Stimulated activated CD4-positive, alpha-beta T cell treated with anti-CD3 and anti-CD28 coated beads, Interleukin-4, amount 100 ng/mL, for 24 hours (primary cell): ENCODE data around the gene EVA1B.

ENCODE experiments used
- DNase-seq: peaks from one replicate; pipeline ENCODE4 v3.0.0-alpha.2; 2020

Gene EVA1B, protein sequence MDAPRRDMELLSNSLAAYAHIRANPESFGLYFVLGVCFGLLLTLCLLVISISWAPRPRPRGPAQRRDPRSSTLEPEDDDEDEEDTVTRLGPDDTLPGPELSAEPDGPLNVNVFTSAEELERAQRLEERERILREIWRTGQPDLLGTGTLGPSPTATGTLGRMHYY

DNA sequence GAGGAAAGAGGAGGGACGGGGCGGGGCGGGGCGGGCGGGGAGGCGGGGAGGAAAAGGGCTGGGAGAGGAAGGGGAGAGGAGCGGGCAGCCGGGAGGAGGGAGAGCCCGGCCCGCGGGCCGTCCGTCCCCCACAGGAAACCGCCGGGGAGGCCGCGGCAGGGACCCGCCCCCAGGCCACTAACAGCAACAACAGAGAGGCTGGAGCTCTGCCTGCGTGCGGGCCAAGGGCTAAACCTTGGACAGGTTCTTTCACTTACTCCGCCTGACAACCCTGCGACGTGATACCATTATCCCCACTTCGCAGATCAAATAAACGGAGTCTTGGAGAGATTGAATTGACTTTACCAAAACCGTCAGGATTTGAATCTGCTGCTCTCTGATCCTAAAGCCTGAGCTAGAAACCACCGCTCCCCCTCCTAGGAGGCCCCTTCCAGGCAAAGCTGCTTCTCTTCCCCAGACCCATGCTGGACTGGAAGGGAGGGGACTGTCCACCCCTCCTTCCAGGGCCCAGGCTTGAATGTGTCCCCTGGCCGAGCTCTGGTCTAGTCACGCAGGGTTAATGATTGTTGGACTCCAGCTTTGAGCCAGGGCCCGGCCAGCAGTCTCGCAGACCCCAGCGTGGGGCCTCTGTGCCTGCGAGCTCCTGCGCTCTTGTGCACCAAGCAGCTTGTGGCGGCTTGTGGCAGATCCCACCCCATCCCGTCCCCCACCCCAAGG lies at the start of gene EVA1B:
Gene EVA1B, minus strand, starts transcription at position 10 of the 717 bp plus-strand sequence. CDS start 608 bp downstream, outside the sequence.
- DNase-seq = peak; percentile 33

DNA sequence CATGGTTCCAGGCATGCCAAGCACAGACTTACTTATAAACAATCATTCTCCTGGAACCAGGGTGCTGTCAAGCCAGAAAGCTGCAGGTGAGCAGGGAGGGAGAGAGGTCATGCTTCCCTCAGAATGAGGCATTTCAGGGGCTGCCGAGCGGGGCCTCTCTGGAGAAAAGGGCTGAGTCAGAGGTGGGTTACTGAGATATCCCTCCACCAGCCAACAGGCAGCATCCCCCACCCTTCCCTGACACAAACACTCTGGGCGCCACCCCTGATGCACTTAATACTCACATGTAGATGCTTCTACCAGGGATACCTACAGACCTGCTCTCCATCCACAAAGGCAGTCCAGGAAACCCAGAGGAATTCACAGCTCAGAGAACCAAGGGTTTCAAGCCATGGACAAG lies 49.2 kb upstream of the EVA1B start:
- no peak for DNase-seq

DNA sequence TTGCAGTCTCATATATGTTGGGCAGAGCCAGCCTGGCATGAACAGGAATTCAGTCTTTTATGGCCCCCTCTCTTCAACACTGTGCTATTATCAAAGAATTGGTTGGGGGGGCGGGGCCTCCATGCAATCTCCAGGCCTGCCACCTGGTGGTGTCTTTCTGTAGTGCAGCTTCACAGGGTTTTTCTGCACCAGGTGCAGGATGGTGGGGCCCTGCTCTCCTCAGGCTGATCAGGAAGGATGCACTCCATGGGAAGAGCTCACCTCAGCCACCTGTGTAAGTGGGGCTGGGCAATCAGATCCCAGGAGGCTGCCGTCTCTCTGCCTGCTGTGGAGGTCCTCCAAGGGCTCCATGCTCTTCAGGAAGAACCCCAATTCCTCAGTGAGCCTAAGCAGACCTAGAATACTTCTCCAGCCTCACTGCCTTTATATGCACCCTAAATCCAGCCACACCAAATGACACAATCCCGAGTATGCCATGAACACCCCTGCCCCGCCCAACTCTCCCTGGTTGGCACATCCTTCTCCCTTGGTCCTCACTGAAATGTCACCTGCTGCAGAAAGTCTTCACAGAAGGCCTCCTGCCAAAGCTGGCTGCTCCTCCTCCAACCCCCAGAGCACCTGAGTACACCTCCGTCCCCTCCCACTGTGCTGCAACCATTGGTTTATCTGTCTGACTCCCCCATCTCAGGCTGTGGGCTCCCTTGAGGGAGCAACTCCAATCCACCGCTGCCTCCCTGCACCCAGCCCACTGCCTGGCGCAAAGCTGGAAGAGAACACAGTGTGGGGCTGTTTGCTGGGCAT lies 45.8 kb upstream of the EVA1B start:
- DNase-seq = peak; percentile 86

DNA sequence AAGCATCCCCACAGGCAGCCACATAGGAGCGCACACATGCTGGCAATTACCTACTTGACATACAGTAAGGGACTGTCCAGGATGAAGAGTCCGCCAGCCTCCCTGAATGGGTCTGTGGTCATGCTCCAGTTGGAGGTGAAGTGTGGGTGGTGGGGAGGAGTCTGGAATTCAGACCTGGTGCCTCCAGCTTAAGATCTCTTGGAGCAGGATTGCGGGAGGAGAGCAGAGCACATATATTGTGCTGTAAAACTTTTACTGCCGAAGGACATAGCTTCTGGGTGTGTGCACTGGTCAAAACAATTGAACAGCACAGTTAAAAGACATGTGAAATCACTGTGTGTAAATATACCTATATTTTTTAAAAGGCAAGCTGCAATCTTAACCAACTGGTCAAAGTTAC lies 44.4 kb upstream of the EVA1B start:
- no peak for DNase-seq

DNA sequence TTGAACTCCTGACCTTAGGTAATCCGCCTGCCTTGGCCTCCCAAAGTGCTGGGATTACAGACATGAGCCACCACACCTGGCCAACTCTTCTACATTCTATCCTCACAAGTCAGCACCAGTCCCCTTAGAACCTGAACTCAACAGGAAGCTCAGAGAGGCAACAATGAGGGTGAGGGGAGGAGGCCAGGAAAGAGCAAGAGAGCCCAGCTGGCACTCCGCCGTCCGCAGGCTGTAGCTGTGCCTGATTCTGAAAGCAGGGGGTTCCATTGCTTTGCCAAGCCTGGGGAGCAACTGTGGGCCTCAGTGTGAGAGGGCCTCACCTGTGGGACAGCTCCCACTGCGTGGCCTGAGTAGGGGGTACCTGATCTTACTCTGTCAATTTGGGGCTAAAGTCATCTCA lies 43.6 kb upstream of the EVA1B start:
- no peak for DNase-seq

DNA sequence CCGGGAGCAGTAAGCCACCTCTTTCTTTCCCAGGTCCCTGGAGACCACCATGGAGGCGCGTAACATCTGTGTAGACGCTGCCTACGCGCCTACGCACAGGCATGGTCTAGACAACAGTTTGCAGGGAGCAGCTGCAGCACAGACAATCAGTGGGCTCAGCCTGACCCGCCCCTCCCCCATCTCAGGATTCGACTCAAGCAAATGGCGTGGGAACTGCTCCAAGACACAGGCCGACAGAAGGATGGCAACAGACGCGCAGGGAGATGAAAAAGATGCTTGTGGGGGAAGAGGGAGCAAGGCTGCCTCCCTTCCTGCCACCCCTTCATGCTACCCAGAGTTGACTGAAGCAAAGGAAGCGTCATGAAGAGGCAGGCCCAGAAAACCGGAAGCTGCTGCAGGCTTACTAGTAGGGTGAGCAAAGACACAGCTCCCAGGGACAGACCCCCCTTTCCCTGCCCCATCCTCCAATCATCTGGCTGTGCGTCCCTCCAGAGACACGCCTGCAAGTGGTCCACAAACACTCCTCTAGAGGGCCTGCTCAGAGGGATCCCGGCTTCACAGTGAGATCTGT lies 42.7 kb upstream of the EVA1B start:
- DNase-seq = peak; percentile 44

DNA sequence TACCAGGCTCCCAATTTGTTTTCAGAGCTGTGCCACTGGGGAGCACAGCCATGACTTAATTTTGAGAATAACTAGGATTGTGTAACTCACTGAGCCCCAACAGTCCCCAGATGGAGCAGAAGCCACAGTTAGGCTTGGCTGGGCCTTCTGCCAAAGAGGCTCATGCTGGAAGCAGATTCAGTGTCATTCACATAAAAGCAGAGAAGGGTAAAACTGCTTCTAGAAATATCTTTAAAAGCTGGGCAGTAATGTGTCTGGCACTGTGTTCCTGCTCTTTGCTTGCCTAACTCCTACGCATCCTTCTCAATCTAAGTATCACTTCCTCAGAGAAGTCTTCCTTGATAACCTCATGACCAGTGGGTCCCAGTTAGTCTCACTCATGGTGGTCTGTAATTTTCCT lies 41.9 kb upstream of the EVA1B start:
- DNase-seq = no peak

DNA sequence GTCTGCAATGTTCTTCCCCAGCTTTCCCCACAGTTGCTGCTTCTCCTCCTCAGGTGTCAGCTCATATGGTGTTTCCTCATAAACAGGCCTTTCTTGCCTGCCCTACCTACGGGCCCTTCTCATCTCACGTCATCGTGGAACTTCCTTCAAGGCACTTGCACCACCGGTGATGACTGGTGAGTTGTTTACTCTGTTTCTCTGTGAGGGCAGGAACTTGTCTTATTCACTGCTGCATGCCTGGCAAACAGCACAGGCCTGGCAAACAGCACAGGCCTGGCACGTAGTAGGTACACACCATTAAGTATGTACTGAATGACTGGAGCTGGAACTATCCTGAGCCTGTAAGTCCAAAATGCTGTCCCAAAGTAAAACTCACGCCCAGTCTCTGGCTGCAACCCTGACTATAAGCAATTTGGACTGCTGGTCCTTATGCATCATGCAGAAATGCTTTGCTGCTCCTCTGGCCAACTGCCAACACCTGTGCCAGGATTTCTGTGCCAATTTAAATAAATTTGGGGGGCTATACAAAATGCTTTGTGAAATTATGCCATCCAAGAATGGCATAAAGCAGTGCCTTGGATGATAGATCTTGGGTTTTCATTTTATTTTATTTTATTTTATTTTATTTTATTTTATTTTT lies 36.6 kb upstream of the EVA1B start:
- DNase-seq = peak; percentile 25

DNA sequence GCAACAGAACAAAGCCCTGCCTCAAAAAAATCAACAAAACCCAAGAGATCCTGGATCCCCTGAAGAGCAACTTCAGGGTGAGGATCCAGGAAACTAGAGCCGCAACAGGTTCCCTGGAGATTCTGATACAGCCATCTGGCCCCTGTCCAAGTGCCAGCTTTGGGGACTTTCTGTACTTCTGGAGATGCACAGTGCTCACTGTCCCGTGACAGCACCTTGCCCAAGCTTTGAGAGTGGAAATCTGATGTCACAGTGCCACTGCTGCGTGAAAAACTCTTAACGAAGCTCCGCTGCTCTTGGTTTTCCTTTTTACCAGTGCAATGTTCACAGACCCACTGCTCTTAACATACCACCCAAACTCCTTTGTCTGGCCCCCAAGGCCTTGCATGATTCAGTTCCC lies 35.9 kb upstream of the EVA1B start:
- DNase-seq = no peak

DNA sequence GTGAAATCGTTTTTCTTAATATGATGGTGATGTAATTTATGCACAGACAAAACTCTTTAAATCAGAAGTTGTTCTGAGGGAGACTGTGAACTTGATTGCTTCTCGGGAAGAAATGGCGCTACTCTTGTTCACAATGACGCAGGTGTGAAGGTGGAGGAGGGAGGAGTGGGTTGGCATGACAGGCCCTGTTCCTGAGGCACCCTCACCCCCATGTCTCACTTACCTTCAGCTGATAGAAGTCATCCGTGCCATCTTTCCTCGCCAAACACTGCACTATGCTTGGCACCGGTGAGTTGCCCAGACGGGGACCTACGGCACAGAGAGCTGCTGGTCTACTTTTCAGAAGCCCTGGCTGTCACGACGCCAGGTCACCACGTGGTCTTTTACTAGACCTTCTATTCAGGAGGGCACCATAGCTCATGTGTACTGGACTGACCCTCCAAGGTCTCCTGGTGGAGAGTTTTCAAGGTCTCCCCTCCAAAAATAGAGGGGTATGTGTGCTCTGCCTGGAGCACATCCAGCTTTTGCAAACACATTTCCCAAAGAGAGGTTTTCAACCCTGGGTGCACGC lies 35.2 kb upstream of the EVA1B start:
- no peak for DNase-seq

DNA sequence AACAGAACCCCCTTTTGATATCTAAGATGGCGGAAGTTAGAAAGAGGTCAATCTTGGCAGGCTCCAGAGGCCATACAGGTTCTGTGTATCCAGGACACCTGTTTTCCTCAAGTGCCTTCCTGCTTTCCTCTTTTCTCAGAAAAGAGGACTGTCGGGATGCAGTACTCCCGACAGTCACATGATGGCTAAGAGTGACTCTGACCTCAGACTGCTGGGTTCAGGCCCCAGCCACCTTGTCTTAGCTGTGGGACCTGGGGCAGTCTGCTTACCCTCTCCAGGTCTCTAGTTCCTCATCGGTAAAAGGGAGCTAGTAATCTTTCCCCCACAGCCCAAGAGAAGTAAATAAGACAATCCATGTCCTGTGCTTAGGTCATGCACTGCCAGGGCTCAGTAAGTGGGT lies 32.4 kb upstream of the EVA1B start:
- no peak for DNase-seq

DNA sequence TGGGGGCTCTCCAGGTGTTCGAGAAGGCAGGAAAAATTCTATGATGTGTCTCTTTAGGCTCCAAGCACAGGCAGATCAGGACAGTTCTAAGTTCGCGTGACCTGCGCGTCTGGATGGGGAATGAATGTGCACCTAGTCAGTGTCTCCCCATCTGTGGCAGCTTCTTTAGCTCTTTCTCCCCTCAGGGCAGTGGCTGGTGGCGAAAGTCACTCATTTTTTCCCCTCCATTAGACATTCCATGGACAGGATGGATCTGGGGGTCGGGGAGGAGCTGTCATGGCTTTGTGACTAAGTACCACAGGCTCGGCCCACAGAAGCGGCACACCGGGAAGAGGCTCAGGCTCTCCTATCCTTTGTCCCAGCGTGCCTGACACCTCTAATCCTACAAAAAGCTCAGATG lies 31.0 kb upstream of the EVA1B start:
- no peak for DNase-seq

DNA sequence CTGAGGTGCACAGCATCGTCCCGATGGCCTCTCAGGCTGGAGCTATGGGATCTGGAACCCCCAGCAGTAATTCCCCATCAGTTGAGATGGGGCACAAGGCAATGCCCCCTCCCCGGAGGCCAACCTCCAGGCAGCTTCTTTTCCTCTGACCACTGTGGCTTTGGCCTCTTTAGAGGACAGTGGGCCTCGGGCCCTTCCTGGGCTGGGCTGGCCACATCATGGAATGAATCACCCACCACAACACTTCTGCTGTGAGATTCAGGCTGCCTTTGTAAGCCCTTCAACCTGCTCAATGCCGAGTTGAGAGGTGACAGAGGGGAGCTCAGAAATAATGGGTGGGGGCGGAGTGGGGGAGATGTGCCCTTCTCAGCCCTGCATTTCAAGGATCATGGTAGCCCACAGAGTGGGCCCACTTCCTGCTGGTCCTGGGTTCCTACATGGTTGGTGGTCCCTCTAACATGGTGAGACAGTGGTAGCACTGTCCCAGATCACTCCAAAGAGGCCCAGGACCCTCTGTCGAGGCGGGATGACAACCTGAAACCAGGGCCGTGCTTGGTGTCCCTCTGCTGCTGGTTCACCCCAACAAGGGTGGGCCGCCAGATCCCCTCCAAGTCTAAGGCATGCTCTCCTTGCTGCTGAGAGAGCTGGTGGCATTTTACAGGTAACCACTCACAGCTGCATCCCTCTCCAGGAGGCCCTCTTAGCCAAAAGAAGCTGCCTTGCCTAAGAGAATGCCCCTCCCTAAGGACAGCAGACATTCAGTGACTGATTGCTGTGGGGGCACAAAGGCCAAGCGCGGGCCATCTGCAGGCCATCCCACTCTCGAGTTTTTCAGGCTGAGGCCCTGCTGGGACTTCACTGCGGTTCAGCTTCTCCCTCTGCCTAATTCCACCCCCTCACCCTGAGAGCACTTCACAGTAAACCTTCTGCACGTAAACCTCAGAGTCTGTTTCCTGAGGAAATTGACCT lies 29.7 kb upstream of the EVA1B start:
- no peak for DNase-seq

DNA sequence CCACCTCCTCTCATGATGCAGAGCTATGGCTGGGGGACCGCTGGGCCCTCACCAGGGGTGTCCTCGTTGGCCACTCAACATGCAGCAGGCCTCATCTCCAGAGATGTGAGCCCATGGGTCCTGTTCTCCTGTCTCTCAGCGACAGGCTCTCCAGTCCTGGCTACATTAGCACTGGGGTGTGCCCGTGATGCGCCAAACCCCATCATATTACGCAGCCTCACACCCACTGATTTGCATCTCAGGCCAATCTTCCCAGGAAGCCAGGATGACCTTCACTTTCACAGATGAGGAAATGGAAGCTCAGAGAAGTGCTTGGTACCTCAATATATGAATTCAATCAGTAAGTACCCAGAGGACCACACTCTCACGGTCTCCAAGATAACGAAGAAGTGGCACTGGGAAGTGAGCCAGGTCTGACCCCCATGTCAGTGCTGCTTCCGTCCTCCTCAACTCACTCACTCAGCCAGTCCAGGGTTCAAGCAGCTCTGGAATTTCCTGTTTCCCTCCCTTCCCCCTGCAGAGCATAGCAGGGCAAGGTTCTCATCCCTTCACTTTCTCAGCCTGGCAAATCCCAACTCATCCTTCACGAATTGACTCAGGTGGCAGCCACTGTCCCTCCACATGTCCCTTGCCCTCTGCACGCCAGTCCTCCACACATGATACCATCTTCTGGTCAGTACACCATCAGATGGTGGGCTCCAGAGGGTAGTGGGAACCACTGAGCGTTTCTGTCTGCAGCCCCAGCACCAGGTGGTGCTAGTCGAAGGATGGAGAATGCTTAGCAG lies 28.9 kb upstream of the EVA1B start:
- no peak for DNase-seq

DNA sequence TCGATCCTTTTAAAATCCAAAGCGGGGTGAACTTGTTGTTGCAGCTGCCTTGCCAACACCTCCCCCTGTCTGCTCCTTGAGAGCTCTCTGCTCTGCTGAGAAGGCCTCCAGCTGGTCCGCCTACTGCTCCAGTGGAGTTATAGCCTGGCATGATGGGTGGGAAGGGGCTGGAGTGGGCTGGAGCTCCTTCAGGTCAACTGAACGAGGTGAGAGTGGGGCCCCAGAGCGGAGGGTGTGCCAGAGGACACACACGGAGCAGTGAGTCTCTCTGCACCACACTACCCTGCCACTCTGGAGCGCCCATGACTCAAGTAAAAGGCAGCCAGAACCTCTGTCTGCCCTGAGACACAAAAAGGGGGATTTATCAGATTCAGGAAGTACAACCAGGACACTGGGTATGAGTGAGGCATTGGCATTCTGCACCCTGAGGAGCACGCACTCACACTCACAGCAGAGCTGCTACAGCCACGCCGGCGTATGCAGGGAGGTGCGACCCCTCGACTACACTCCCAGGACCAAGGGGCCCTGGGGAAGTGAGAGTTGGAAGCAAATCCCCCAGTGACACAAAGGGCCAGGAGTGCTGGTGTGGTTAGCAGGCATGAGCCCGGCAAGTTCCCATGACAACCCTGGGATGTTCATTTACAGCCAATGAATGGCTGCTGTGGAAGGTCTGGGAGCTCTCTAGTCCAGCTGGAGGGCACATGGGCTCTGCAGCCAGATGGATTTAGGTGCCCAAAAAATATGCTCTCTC lies 28.0 kb upstream of the EVA1B start:
- DNase-seq = no peak

DNA sequence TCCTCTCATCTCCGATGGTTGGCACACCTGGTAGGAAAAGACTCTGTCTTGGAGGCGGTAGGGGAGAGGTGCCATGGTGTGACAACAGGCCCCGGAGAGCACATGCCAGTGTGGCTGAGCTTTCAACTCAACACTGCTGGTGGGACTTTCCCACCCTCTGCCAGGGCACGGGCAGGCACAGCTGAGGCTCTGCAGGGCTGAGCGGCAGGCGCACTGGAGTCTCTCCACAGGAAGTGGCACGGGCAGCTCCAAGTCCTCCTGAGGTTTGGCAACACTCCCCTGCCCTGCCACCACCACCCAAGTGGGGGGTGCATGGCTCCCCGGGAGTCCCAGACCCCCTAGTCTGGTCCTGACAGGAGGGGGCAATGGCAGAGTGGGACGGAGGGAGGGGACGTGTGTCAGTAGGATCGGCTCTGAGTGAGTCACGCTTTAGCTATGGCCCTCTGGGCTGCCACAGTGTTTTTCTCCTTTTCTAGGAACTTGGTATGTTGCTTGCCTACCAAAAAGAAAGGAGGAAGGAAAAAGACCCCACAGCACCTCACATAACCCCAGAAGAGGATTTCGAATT lies 27.3 kb upstream of the EVA1B start:
- DNase-seq = peak; percentile 48

DNA sequence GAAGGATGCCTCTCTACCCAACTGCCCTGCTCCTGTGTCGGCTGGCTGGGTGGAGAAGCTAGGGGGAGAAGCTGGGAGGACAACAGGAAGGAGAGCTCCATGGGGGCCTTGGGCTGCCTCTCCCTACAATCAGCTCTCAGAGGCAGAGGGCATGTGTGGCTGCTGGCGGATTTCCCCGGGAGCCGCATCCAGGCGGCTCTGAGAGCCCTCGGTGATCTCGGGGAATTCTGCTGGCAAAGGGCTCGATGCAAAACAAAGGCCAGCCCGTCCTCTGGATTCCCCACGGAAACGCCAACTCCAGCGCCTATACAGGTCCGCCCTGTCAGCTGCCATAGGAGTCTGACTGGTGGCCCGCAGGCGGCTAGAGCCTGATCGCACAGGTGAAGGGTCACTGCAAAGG lies 26.4 kb upstream of the EVA1B start:
- DNase-seq = no peak

DNA sequence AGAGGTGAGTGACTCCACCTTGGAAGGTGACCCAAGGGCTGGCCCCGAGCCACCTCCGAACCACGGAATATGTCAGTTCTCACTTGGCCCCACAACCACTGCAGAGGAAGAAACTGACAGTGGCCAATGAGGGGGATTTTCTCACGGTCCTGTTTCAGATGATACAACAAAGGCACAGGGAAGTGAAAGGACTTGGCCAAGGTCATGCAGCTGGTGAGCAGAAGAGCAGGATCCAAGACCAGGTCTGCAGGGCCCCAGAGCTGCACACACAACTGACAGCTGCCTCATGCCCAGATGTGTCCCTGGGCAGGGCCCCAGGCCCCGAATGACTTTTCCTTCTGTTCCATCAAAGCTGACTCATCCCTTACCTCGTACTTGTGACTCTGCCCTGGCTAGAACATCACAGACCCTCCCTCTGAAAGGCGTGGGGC lies 25.8 kb upstream of the EVA1B start:
- no peak for DNase-seq

DNA sequence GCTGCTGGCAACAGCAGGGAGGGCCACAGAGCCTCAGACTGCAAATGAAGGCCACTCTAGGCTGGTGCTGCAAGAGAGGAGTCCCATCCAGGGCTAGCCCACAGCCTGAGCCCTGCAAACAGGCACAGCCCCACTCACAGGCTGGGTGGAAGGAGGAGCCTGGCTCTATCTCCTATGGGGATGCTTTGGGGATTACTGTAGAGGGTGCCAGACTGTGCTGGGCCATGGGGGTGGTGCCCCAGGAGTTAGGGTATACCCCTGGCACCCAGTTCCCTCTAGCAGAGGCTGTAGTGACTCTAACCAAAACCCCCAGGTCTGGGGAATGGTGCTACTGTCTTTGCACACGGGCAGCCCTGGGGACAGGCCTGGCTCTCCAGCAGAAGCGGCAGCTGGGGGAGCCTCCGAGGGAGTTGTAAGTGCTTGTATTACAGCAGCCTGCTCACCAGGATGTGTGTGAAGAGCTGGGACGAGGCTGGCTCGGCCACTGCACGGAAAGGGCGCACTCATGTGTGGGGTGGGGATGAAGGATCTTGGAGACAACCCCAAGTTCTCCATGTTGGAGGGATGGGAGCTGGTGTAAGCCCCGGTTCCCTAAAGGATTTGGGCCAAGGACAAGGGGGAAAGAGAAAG lies 23.4 kb upstream of the EVA1B start:
- no peak for DNase-seq
